Stimulated activated naive CD8-positive, alpha-beta T cell treated with anti-CD3 and anti-CD28 coated beads, Interleukin-15, Interleukin-2, amounts not matched to agents 100 ng/mL and 50 ng/mL, for 24 hours (primary cell): ENCODE measurements around the gene NDUFC2.
"Not testable (repeated sequence)": the region's sequence is repeated elsewhere in the genome, so short reads cannot be mapped to it uniquely, and the experiment has no call there.

ENCODE experiments used
- H3K27ac Mint-ChIP-seq: one replicate; pipeline ENCODE4 v1.8.0; 2021; ENCODE audit warnings: mild to moderate bottlenecking, mixed read lengths
- H3K27me3 Mint-ChIP-seq: one replicate; pipeline ENCODE4 v1.8.0; 2021; ENCODE audit warnings: mixed read lengths
- H3K36me3 Mint-ChIP-seq: one replicate; pipeline ENCODE4 v1.8.0; 2021; ENCODE audit warnings: low read depth, mixed read lengths
- H3K4me1 Mint-ChIP-seq: one replicate; pipeline ENCODE4 v1.8.0; 2021; ENCODE audit warnings: low read depth, mixed read lengths
- H3K4me3 Mint-ChIP-seq: one replicate; pipeline ENCODE4 v1.8.0; 2021; ENCODE audit warnings: mild to moderate bottlenecking, mixed read lengths
- H3K9me3 Mint-ChIP-seq: one replicate; pipeline ENCODE4 v1.8.0; 2021; ENCODE audit warnings: mixed read lengths

Gene NDUFC2

GRCh38 chr11:78085972-78086371 lies 6.3 kb upstream of the NDUFC2 start:
- Mint-ChIP-seq H3K9me3 (no peaks in the 10 kb centered on the region), H3K36me3 (no peaks in the 10 kb centered on the region), H3K4me3 (no peak overlapping the region), H3K4me1 (peaks cover 10% of the 10 kb centered on the region), H3K27me3 (no peaks in the 10 kb centered on the region), H3K27ac (no peak overlapping the region)

GRCh38 chr11:78084506-78084905 lies 4.8 kb upstream of the NDUFC2 start:
- not testable (repeated sequence) for H3K27ac Mint-ChIP-seq, H3K27me3 Mint-ChIP-seq

GRCh38 chr11:78083021-78083420 lies 3.4 kb upstream of the NDUFC2 start:
- Mint-ChIP-seq H3K9me3 (no peaks in the 10 kb centered on the region), H3K36me3 (no peaks in the 10 kb centered on the region), H3K27me3 (no peaks in the 10 kb centered on the region), H3K4me1 (peaks cover 27% of the 10 kb centered on the region), H3K4me3 (no peak overlapping the region), H3K27ac (no peak overlapping the region)

More at GRCh38 chr11:78084506-78084905, 4.8 kb upstream of the NDUFC2 start:
- not testable (repeated sequence) for H3K36me3 Mint-ChIP-seq, H3K4me3 Mint-ChIP-seq, H3K9me3 Mint-ChIP-seq
- H3K4me1 Mint-ChIP-seq = peaks cover 22% of the 10 kb centered on the region

GRCh38 chr11:78082146-78082545 lies 2.5 kb upstream of the NDUFC2 start:
- Mint-ChIP-seq H3K4me1 (peaks cover 35% of the 10 kb centered on the region), H3K27ac (no peak overlapping the region), H3K4me3 (no peak overlapping the region)

GRCh38 chr11:78081583-78081982 lies 1.9 kb upstream of the NDUFC2 start:
- peak overlapping the region; percentile 58 for H3K4me3 Mint-ChIP-seq
- H3K27me3 Mint-ChIP-seq = no peaks in the 10 kb centered on the region
- H3K36me3 Mint-ChIP-seq = peaks cover 2% of the 10 kb centered on the region
- H3K27ac Mint-ChIP-seq = no peak overlapping the region
- peaks cover 39% of the 10 kb centered on the region for H3K4me1 Mint-ChIP-seq
- H3K9me3 Mint-ChIP-seq = no peaks in the 10 kb centered on the region

More at GRCh38 chr11:78082146-78082545, 2.5 kb upstream of the NDUFC2 start:
- Mint-ChIP-seq H3K9me3 (no peaks in the 10 kb centered on the region), H3K36me3 (no peaks in the 10 kb centered on the region), H3K27me3 (no peaks in the 10 kb centered on the region)

- H3K4me1 Mint-ChIP-seq = peaks cover 45% of the 10 kb centered on the region
- H3K36me3 Mint-ChIP-seq = peaks cover 6% of the 10 kb centered on the region
- H3K4me3 Mint-ChIP-seq = peak overlapping the region; percentile 58
- H3K27me3 Mint-ChIP-seq = no peaks in the 10 kb centered on the region
- peak overlapping the region; percentile 72 for H3K27ac Mint-ChIP-seq
- H3K9me3 Mint-ChIP-seq = no peaks in the 10 kb centered on the region
These were observed 1.3 kb upstream of the NDUFC2 start for GRCh38 chr11:78080818-78081495.

- no peaks in the 10 kb centered on the region for H3K27me3 Mint-ChIP-seq
These were observed 589 bp upstream of the NDUFC2 start for GRCh38 chr11:78080084-78080817.

GRCh38 chr11:78078218-78079167 lies 1.2 kb downstream of the NDUFC2 start:
- peak overlapping the region; percentile 95 for H3K4me3 Mint-ChIP-seq
- H3K4me1 Mint-ChIP-seq = peaks cover 56% of the 10 kb centered on the region
- H3K27ac Mint-ChIP-seq = peak overlapping the region; percentile 80
- H3K27me3 Mint-ChIP-seq = no peaks in the 10 kb centered on the region
- peaks cover 18% of the 10 kb centered on the region for H3K36me3 Mint-ChIP-seq
- no peaks in the 10 kb centered on the region for H3K9me3 Mint-ChIP-seq

More at GRCh38 chr11:78080084-78080817, 589 bp upstream of the NDUFC2 start:
- Mint-ChIP-seq H3K27ac (peak overlapping the region; percentile 80), H3K4me1 (peaks cover 50% of the 10 kb centered on the region), H3K4me3 (peak overlapping the region; percentile 95), H3K36me3 (peaks cover 11% of the 10 kb centered on the region), H3K9me3 (no peaks in the 10 kb centered on the region)

- not testable (repeated sequence) for H3K27me3 Mint-ChIP-seq, H3K27ac Mint-ChIP-seq, H3K9me3 Mint-ChIP-seq
- Mint-ChIP-seq H3K36me3 (peaks cover 21% of the 10 kb centered on the region), H3K4me1 (peaks cover 58% of the 10 kb centered on the region), H3K4me3 (peak overlapping the region; percentile 95)
These were observed 2.1 kb downstream of the NDUFC2 start for GRCh38 chr11:78077592-78077991.

- H3K27ac Mint-ChIP-seq = no peak overlapping the region
- H3K9me3 Mint-ChIP-seq = no peaks in the 10 kb centered on the region
- peaks cover 61% of the 10 kb centered on the region for H3K4me1 Mint-ChIP-seq
- peak overlapping the region; percentile 1 for H3K4me3 Mint-ChIP-seq
- H3K36me3 Mint-ChIP-seq = peaks cover 26% of the 10 kb centered on the region
- no peaks in the 10 kb centered on the region for H3K27me3 Mint-ChIP-seq
These were observed 2.8 kb downstream of the NDUFC2 start for GRCh38 chr11:78076733-78077403.

- H3K4me1 Mint-ChIP-seq = peaks cover 40% of the 10 kb centered on the region
- H3K4me3 Mint-ChIP-seq = no peak overlapping the region
- peaks cover 40% of the 10 kb centered on the region for H3K36me3 Mint-ChIP-seq
- H3K9me3 Mint-ChIP-seq = no peaks in the 10 kb centered on the region
- no peak overlapping the region for H3K27ac Mint-ChIP-seq
- no peaks in the 10 kb centered on the region for H3K27me3 Mint-ChIP-seq
These were observed 4.9 kb downstream of the NDUFC2 start for GRCh38 chr11:78074756-78075155.

GRCh38 chr11:78072455-78072854 lies 7.2 kb downstream of the NDUFC2 start:
- Mint-ChIP-seq H3K9me3 (no peaks in the 10 kb centered on the region), H3K36me3 (peaks cover 58% of the 10 kb centered on the region), H3K27ac (peak overlapping the region; percentile 24), H3K4me1 (peaks cover 29% of the 10 kb centered on the region), H3K27me3 (no peaks in the 10 kb centered on the region), H3K4me3 (no peak overlapping the region)

GRCh38 chr11:78071717-78072116 lies 7.9 kb downstream of the NDUFC2 start:
- Mint-ChIP-seq H3K27me3 (no peaks in the 10 kb centered on the region), H3K27ac (no peak overlapping the region), H3K9me3 (no peaks in the 10 kb centered on the region), H3K4me1 (peaks cover 24% of the 10 kb centered on the region), H3K36me3 (peaks cover 61% of the 10 kb centered on the region), H3K4me3 (no peak overlapping the region)

- Mint-ChIP-seq H3K9me3 (no peaks in the 10 kb centered on the region), H3K36me3 (peaks cover 56% of the 10 kb centered on the region)
These were observed 9.0 kb downstream of the NDUFC2 start for GRCh38 chr11:78070621-78071020.

More at GRCh38 chr11:78070621-78071020, 9.0 kb downstream of the NDUFC2 start:
- Mint-ChIP-seq H3K4me3 (no peak overlapping the region), H3K27ac (no peak overlapping the region), H3K27me3 (no peaks in the 10 kb centered on the region), H3K4me1 (peaks cover 13% of the 10 kb centered on the region)
